NCI-H446 (cell line): ENCODE measurements around the gene GTPBP1.
A peak's percentile ranks its signal among the peaks of the same experiment; 100 is the strongest.

Experiments
- DNase-seq, 2 experiments: peaks; one replicate each; lab custom pipeline; 2025; lab: John Stamatoyannopoulos, UW

Gene GTPBP1

DNA sequence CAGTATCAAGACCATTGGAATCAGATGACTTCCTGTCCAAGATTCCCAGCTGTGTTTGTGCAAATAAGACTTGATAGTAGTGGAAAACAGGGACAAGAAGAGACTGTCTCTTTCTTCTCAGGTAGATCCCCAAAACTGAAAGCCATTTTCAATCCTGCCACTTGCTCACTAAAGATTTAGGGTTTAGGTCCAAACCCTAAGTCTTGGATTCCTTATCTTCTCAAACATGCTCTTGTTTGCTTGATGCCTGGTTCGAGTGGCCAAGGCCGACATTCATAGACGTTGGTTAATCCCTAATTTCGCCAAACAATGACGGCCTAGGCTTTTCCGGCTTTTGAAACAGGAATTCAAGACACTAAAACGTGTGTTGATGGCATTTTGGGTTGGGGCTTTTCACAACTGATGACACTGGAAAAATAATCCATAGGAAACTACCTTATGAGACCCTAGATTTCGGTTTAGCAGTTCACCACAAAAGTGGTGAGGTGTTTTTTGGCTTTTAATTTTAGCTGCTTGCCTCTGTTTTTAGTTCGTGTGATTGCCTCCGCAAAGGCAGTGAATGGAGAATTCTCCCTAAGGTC, 1.0 kb upstream of the GTPBP1 start:
- no peak for DNase-seq

DNA sequence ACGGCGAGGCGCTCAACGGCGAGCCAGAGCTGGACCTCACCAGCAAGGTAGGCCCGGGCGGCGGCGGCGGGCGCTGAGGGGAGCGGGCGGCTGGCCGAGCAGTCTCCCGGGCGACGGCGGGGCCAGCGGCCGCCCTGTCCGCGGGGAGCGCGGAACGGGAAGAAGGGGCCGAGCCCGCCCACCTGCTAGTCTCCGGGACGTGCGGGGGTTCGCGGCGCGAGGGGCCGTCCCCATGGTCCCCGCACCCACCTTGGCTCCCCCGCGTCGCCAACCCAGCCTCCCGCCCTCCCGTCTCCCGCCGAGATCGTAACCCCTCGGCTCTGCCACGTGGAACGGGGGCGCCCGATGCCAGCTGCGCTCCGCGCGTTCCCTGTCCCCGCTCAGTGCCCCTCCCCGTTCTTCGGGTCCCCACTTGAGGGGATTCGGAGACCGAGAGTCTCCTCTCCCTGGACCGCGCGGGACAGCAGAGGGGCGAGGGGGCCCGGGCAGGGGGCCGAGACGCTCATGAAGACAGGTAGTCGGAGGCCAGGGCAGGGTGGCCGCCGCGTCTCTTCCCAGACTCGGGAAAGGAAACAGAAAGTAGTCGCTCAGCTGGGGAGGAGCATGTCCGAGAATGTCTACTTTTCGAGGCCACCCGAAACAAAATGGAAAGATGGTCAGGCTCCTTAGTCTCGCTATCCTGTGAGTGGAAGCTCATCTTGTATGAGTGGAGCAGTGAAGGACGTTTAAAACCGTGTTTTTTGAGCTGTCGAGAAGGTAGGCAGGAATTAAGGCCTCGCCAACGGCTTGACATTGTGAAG, 557 bp downstream of the GTPBP1 start:
- DNase-seq: no peak

DNA sequence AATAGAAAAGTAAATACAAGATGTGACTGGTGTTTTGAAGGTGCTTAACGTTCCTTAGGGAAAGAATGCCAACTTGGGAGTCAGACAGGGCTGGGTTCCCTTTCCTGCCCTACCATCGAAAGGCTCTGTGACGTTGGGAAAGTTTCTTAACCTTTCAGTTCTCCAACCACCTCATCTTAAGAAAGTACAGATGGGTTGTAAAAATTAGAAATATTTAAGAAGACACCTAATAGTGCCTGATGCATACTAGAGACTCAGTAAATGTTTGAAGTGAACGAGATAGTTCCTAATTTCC, 1.1 kb downstream of the GTPBP1 start:
- no peak for DNase-seq

DNA sequence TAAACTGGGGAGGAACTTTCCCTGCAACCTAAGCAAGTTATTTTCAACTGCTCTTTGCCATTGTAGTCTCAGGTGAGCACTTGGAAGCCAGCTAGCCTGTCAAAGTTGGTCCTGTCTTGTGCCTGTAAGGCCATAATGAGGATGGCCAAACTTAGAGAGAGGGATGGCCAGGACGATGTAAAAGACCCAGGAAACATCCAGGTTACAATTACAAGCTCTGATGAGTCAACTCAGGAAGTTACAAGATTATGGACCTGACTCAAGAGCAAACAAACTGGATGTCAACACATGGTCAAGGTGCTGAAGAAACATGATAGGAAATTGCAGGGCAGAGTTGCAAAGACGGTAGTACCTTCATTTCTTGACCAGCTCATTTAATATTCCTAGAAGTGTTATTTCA, 1.6 kb downstream of the GTPBP1 start:
- DNase-seq: no peak

DNA sequence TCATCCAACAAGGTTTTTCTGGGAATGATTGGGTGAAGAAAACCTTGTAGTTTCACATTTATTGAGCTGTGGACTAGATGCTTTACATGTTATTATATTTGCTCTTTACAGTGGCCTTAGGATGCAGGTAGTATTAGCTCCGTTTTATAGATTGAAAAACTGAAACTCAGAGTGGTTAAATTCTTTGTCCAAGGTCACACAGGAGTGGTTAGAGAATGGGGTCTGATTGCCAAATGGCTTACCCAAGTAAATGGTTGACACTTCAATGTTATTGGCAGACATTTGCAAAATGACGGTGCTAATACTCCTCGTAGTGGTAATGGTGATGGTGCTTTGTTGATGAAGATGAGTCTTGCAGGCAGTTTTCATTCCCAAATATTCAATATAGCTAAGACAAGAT, 2.2 kb downstream of the GTPBP1 start:
- no peak for DNase-seq

DNA sequence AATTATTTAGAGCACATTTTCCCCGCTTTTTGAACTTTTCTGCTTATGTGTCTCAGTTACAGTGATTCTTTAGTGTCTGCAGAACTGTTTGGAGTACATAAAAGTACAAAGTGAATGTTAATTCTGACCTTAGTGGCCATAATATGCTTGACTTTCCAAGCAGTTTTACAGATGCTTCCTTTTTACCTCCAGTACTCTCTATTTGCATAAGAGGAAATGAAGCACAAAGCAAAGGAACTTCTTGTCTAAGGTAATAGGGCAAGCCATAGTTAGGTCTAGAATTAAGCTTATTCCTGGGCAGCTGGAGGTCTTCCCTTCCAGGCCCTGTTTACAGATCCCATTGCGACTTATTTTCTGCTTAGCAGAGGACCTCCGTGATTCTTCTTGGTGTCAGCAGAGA, 3.6 kb downstream of the GTPBP1 start:
- no peak for DNase-seq

DNA sequence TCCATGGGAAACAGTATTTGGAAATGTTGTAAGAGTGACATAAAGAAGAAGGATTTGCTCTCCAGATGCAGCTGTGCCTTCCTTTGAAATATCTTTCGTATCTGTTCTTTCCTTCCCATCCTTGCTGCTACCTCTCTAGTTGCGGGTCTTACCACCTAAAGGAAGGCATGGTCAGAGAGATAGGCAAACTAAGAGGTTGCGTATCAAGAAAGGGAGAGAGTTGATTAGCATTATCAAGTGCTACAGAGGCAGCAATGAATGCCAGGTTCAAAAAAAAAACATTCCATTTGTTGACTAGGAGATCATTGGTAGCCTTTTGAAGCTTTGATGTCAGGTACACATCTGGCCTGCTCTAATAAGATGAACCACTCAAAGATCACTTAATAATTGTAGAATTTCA, 4.6 kb downstream of the GTPBP1 start:
- DNase-seq: no peak

DNA sequence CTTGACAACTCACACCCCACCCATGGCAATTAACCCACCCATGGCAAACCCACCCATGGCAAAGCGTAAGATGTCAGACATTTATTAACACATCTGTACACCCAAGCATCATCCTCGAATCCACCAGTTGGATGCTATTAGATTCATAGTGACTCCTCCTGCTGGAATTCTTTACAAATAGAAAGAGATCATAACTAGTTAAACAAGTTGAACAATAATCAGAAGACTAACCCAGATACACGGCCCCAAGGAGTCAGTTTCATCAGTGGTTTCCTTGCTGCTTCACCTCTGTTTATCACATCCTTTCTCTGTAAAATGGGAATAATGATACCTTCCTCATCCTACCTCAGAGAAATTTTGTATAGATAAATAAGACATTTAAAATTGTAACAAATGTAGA, 5.1 kb downstream of the GTPBP1 start:
- no peak for DNase-seq

DNA sequence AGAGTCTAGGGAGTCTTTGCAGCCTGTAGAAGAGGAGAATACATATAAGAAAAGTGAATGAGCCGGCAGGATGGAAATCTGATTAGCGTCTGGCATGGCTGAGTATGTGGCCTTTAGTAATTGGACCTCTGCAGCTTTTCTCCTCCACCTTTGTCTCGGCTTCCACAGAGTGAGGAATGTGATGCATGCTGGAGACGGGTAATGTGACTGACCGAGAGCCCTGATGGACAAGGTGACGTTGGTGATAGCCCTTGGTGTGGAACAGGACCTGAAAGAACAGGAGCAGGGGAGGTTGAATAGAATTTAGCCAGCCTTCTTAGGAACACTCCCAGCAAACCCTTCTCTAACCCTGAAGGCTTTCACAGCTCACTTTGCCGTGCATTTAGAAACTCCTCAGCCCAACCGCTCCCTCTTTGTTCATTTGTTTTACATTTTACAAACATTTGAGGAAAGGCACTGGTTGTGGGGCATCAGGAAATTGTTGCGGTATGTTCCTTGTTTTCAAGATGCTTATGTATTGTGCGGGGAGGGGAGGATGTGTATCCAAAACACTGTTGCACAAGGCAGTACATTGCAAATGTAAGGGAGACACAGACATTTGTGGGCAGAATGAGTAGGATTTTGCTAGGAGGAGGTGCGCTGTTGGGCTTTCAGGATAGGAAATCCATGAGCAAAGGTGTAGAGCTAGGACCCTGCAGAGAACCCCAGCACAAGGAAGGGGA, 6.9 kb downstream of the GTPBP1 start:
- DNase-seq: no peak

DNA sequence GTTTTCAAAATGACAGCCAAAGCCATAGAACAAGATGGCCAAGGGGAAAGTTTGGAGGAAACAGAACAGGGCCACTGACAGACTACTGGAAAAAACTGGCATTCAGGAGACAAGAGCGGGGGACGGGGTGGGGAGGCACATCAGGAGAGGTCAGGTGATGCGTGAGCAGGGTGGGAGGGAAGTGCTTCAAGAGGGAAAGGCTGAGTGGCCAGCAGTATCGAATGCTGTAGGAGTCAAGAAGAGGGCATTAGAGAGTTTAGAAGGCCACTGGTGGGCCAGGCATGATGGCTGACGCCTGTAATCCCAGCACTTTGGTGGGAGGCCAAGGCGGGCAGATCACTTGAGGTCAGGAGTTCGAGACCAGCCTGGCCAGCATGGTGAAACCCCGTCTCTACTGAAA, 8.2 kb downstream of the GTPBP1 start:
- no peak for DNase-seq

DNA sequence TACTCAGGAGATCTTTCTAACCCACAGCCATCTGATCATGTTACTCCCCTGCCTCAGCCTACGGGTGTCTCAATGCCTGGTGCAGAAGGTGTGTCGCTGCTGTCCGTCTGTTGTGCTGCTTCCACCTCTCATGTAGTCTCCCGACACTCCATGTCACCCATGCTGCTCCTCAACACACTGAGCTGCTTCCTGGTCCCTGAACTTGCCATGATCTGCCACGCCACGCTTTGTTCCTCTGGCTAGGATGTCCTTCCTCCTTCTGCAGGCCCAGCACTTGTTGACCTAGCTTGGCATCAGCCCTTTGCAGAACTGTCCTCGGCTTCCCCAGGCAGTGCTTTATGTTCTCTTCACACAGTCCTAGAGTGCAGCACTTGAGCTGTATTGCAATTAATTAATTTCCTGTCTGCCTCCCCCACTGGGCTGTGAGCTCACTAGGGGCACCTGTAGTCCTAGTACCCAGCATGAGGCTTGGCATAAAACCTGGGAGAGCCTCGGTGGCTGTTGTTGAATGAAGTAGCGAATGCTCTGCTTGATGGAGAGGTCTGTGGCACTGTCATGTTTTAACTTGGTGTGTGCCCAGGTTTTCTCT, 9.5 kb downstream of the GTPBP1 start:
- no peak for DNase-seq

DNA sequence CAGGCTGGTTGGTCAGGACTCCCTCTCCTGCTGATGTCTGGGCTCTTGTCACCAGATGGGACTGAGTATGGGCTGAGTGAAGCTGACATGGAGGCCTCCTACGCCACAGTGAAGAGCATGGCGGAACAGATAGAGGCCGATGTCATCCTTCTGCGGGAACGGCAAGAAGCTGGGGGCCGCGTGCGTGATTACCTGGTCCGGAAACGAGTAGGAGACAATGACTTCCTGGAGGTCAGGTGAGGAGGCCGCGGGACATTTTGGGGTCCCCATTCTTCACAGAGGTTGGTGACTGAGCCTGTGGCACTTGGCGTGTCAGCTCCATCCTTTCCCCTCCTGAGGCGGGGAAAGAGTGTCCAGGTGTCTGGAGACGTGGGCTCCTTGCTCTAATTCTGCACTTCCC, 10.1 kb downstream of the GTPBP1 start:
- no peak for DNase-seq

DNA sequence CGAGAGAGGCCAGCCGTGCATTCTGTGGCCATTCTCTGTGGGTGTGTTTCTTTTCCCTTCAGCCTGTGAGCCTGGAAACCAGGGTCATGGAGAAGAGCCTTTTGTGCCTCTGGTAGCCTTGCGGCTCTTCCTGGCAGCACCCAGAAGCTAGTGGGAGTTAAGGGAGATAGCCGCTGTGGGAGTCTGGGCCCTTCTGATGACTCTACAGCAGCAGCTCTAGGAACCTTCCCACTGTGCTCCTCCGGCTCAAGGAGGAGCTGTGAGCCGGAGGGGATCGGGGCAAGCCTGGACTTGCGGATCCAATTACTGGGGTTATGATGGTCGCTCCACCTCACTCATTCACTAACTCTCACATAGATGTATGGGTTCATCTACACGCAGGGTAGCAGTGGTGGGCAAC, 10.5 kb downstream of the GTPBP1 start:
- DNase-seq: no peak

DNA sequence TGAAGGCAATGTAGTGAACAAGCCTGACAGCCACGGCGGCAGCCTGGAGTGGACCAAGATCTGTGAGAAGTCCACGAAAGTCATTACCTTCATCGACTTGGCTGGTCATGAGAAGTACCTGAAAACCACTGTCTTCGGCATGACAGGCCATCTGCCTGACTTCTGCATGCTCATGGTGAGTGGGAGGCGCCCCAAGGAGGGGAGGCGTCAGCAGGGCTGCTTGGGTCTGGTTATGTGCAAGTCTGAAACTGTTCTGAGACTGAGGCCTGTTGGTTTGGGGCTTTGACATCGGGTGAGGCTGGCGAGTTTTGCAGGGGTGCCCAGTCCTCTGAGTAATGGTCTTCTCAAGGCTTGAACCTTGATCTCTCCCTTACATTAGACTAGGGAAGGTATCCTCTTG, 11.1 kb downstream of the GTPBP1 start:
- no peak for DNase-seq

DNA sequence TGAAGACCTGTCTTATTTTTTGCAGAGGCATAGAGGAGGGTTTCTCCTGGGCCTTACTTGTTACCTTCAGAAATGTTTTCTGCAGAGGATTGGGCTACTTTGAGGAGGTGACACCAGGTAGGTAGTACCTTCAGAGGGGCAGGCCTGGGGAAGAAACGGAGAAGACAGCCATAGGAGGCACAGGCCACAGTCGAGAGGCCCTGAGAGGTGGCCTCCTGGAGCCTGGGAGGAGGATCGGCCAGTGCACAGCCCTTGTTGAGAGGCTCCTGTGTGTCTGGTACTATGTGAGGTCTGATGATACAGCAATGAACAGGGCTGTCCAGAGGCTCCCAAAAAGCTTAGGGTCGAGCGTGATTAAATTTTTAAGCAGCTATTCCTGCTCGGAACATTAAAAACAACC, 11.5 kb downstream of the GTPBP1 start:
- no peak for DNase-seq

DNA sequence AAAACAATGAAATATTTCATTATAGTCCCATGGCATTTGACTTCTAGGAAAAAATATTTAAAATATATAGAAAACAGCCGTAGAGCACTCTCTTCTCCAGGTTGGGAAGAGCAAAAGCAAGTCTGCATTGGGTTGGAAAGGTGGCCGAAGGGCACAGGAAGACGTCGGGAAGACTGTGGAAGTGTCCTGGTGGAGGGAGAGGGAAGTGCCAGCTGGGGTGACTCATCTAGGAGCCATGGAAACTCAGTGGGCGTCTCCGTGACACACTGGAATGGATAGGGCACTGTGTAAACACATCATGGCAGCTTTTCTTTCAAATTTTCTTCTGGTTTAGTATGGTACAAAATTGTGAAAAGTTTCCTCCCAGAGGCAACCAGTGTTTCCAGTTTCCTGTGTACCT, 12.7 kb downstream of the GTPBP1 start:
- DNase-seq: peak; percentile 13 to 64

DNA sequence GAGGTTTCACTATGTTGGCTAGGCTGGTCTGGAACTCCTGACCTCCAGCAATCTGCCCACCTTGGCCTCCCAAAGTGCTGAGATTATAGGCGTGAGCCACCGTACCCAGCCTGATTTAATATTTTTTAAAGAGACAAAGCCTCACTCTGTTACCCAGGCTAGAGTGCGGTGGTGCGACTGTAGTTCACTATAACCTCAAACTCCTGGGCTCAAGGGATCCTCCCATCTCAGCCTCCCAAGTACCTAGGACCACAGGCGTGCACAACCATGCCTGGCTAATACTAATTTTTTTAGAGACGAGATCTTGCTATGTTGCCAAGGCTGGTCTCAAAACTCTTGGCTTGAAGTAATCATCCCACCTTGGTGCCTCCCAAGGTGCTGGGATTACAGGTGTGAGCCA, 13.5 kb downstream of the GTPBP1 start:
- DNase-seq: no peak

DNA sequence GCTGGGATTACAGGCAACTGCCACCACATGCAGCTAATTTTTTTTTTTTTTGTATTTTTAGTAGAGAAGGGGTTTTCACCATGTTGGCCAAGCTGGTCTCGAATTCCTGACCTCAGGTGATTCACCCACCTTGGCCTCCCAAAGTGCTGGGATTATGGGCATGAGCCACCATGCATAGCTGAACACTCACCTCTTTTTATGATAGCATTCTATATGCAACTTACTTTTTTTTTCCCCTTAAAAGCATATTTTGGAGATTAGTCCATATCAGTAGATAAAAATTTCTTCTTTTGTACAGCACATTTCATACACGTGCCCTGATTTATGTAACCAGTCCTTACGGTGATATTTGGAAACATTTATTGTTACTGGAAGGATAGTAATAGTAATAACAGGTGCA, 14.6 kb downstream of the GTPBP1 start:
- DNase-seq: no peak

DNA sequence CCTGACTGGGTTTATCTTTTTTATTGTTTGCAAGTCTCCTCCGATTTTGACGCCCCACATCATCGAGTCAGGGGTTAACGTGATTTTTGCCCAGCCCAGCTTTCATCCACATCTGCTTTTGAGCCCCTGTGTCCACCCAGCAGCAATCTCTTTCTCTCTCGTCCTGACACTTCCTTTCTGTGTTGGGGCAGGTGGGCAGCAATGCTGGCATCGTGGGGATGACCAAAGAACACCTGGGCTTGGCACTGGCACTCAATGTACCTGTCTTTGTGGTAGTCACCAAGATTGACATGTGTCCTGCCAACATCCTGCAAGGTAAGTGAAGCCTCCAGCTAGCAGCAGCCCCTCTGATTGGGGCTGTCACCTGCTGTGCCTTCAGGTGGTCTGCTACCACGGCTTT, 15.8 kb downstream of the GTPBP1 start:
- DNase-seq: no peak

DNA sequence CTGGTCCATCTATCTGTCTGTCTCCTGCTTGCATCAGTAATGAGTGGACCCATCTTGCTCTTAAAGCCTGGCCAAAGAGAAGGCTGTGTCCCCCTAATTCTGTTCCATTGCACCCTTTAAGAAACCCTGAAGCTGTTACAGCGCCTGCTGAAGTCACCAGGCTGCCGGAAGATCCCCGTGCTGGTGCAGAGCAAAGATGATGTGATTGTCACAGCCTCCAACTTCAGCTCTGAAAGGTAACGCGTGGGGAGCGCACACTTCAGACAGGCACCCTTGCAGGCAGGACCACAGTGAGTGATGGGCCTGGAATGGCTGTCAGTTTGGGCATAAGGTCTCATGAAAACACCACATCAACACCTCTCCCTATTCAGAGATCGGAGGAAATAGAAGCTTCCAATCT, 18.4 kb downstream of the GTPBP1 start:
- no peak for DNase-seq

DNA sequence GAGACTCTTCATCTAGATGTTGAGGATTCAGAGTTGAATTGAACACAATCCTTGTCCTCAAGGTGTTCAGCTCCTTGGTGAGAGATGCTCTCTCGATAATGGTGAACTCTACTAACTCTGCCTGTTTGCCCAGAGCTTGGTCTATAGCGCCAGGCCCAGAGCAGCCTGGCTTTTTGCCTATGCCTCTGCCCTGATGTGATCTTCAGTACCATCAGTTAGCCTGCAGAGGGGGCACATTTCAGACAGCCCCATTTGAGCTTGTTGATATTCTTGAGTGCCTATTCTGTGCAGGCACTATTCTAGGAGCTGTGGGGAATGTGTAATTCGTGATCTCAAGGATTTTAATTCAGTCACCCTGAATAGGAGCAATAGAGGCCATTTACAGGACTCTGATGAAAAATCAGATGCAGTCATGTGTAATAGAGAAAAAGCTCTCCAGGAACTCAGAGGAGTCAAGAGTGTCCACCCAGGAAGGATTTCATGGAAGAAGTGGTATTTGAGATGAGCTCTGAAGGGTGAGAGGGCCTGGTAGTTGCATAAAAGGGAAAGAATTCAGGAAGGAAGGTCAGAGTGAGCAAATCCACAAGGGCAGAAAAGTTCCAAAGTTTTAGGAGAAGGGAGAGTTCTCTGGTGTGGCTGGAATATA, 19.3 kb downstream of the GTPBP1 start:
- DNase-seq: no peak

DNA sequence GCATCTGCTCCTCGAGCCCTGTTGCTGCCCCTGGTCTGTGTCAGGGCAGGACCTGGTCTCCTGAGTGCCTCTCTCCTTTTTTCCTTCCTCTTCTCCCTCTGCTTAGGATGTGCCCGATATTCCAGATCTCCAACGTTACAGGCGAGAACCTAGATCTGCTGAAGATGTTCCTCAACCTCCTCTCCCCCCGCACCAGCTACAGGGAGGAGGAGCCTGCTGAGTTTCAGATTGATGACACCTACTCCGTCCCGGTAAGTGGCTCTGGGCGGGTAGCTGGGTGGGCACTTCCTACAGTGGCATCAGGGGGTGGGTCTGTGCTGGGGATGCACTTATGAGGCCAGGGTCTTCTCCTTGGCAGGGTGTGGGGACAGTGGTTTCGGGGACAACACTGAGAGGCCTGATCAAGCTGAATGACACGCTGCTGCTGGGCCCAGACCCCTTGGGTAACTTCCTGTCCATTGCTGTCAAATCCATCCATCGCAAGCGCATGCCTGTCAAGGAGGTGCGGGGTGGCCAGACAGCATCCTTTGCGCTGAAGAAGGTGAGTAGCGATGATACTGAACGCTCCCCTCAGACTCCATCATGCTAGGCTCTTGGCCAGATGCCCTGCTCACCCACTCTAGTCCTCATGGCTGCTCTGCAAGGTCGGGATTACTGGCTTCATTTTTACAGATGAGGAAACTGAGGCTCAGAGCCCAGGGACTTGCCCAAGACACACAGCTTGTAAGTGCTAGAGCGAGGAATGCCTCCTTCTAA, 20.3 kb downstream of the GTPBP1 start:
- no peak for DNase-seq
